Keratinocyte (primary cell): ENCODE data around the gene ENPP6. TPM values are rescaled to one million over a fixed set of nuclear protein-coding genes. Genes with fewer than 3 reads are reported as not detected.

ENCODE experiments used
- DNase-seq: peaks from one replicate; pipeline ENCODE4 v3.0.0-alpha.2; 2011; ENCODE audit warnings: low read depth, missing footprints, low spot score
- FAIRE-seq: peaks from 2 replicates; lab custom pipeline; 2011; peaks lifted over from hg19 to GRCh38; lab: Jason Lieb, UNC
- H2AFZ ChIP-seq: 2 replicates; pipeline ENCODE4 v1.6.0; 2012; ENCODE audit warnings: low read length, control low read depth, inconsistent platforms; ENCODE audit not compliant: control insufficient read depth
- H3K27ac ChIP-seq: 2 replicates; pipeline ENCODE4 v1.5.1; 2011; ENCODE audit warnings: low read length; ENCODE audit not compliant: control insufficient read depth, insufficient read depth
- H3K27me3 ChIP-seq: 3 replicates; pipeline ENCODE4 v1.6.0; 2011; ENCODE audit warnings: low read length; ENCODE audit not compliant: control insufficient read depth, insufficient read depth; ENCODE audit errors: extremely low read depth
- H3K36me3 ChIP-seq, 2 experiments: 2 replicates in 1 of 2; 3 replicates in 1 of 2; pipeline ENCODE4 v1.5.1; 2011; ENCODE audit warnings: low read length in 2 of 2, mild to moderate bottlenecking in 1 of 2; ENCODE audit not compliant: control insufficient read depth in 2 of 2, insufficient read depth in 2 of 2; ENCODE audit errors: extremely low read depth in 1 of 2
- H3K4me1 ChIP-seq: 3 replicates; pipeline ENCODE4 v1.5.1; 2011; ENCODE audit warnings: low read length; ENCODE audit not compliant: control insufficient read depth, insufficient read depth; ENCODE audit errors: extremely low read depth
- H3K4me2 ChIP-seq: 3 replicates; pipeline ENCODE4 v1.6.0; 2011; ENCODE audit warnings: low read depth, low read length; ENCODE audit not compliant: control insufficient read depth, insufficient read depth; ENCODE audit errors: extremely low read depth
- H3K4me3 ChIP-seq, 3 experiments: fragments of 200-600 bp in 1 of 3; sonication (generic) in 1 of 3; 2 replicates in 2 of 3; 3 replicates in 1 of 3; pipeline ENCODE4 v1.5.1; 2011 to 2016; ENCODE audit warnings: low read length in 3 of 3, mild to moderate bottlenecking in 3 of 3, control low read depth in 2 of 3, inconsistent platforms in 1 of 3, low read depth in 1 of 3, mixed read lengths in 1 of 3, mixed run types in 1 of 3, moderate library complexity in 1 of 3; ENCODE audit not compliant: control insufficient read depth in 2 of 3, insufficient read depth in 2 of 3; ENCODE audit errors: extremely low read depth in 1 of 3
- H3K79me2 ChIP-seq: 2 replicates; pipeline ENCODE4 v1.6.0; 2012; ENCODE audit warnings: low read length; ENCODE audit not compliant: control insufficient read depth, insufficient read depth
- H3K9ac ChIP-seq: 3 replicates; pipeline ENCODE4 v1.6.0; 2011; ENCODE audit warnings: low read length; ENCODE audit not compliant: control insufficient read depth, insufficient read depth; ENCODE audit errors: extremely low read depth
- H3K9me1 ChIP-seq: 3 replicates; pipeline ENCODE4 v1.6.0; 2011; ENCODE audit warnings: low read length; ENCODE audit not compliant: control insufficient read depth, insufficient read depth; ENCODE audit errors: extremely low read depth
- H3K9me3 ChIP-seq: 2 replicates; pipeline ENCODE4 v1.5.1; 2012; ENCODE audit warnings: low read depth, low read length; ENCODE audit not compliant: control insufficient read depth
- H4K20me1 ChIP-seq: 3 replicates; pipeline ENCODE4 v1.6.0; 2011; ENCODE audit warnings: low read length; ENCODE audit not compliant: control insufficient read depth, insufficient read depth; ENCODE audit errors: extremely low read depth
- CTCF ChIP-seq, 3 experiments: IDR thresholded peaks in 1 of 3; conservative IDR thresholded peaks in 1 of 3; optimal IDR thresholded peaks in 1 of 3; 2 replicates in 2 of 3; 3 replicates in 1 of 3; pipeline versions ENCODE3 to v1.5.1; 2011; ENCODE audit warnings: low read length in 3 of 3, mild to moderate bottlenecking in 3 of 3, moderate library complexity in 2 of 3, control low read depth in 1 of 3, inconsistent platforms in 1 of 3; ENCODE audit not compliant: insufficient read depth in 2 of 3; ENCODE audit errors: extremely low read depth in 1 of 3
- EZH2 ChIP-seq: IDR thresholded peaks from one replicate; pipeline ENCODE4 v1.6.1; 2012; ENCODE audit warnings: inconsistent platforms, mild to moderate bottlenecking, low read length, moderate library complexity
- dilution Hi-C: fragments of 300-500 bp; cut with MboI; formaldehyde crosslinking; loops from one replicate; pipeline ENCODE4 v1.7.0; 2020; ENCODE audit warnings: low sequenced_read_pairs; ENCODE audit not compliant: extremely low pct_ligation_motif_present
- polyA plus RNA-seq, 5 experiments: library from polyadenylated mRNA; depleted of rRNA in 3 of 5; stranded (reverse) in 3 of 5; stranded (forward) in 1 of 5; unstranded in 1 of 5; fragments of >200 nt; gene quantifications; 1 replicate in 1 of 5; 2 replicates in 3 of 5; 3 replicates in 1 of 5; pipeline versions ENCODE4 v1.2.1 to v1.2.3, GENCODE V29; 2011 to 2012; ENCODE audit warnings: missing spikeins in 2 of 5, low read depth in 1 of 5, low replicate concordance in 1 of 5

The ENPP6 gene
- polyA plus RNA-seq, 1 donor (not counting 4 experiments of a cell fraction or from before 2014, with no cell fraction given), result not detected

DNA sequence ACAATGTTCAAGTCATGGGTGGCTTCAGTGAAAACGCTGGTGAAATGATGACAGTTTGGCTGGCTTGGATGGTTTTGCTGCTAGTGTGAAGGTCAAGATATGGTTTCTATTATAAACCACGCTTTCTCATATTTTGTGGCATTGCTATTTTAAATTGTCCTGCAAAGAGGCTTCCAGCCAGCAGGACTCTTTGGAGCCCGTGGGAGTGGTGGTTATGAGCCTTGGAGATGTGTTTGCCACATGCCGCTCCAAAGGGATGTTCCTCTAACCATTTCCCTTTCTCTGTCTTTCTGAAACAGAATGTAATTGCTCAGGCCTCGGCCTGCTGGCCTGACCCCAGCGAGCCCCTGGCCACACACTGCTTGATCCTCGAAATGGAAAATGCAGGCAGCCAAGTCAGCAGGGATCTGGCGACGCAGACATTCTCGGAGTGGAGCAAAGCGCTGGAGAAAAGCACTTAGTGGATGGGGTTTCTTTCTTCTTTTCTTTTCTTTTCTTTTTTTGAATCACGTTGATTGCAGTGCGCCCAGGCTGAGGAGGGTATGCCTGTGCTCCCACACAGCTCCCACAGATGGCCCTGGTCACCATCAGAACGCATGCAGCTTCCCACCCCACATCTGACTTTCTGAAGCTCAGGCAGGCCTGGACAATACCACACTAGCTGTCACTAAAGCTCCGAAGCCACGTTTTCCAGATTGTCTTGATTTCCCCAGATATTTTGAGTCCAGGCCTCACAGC lies 114.0 kb downstream of the ENPP6 start:
- Histone ChIP-seq H3K4me3 (no peak overlapping the region), H3K9ac (no peak overlapping the region), H3K79me2 (no peaks in the 10 kb centered on the region), H3K4me1 (no peaks in the 10 kb centered on the region), H3K27me3 (peaks cover 4% of the 10 kb centered on the region), H4K20me1 (no peaks in the 10 kb centered on the region), H3K36me3 (no peaks in the 10 kb centered on the region), H3K9me3 (no peaks in the 10 kb centered on the region), H3K27ac (no peak overlapping the region), H2AFZ (no peak overlapping the region), H3K9me1 (no peaks in the 10 kb centered on the region), H3K4me2 (no peak overlapping the region)
- dilution Hi-C loops, result no loop called here
- TF ChIP-seq CTCF (optimal IDR thresholded peaks at IDR 0.05 in 1 of 3, IDR thresholded peaks at IDR 0.05 in 1 of 3, conservative IDR thresholded peaks at IDR 0.05 in 1 of 3; ENCODE audit: extremely low read depth in 1 of 3, insufficient read depth in 2 of 3, low read length in 3 of 3) (no peak), EZH2 (no peak)
- FAIRE-seq (no peak), DNase-seq (no peak)

DNA sequence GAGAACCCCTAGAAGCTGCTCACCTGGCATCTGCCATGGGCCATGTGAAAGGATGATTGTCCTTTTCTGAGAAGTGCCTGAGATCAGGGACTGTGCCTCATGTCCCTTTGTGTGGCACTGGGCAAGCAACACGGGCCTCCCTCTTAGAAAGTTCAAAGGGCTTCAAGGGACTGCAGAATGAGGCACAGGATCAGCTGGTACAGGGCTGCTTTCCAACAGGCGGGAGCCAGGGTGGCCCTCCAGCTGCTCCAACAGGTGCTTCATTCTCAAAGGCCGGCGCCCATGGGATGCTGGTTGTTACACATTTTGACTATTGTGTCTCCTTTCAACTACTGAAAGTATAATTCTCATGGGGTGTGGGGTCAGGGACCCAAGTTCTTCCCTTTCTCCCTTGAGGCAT lies 114.7 kb downstream of the ENPP6 start:
- no peak overlapping the region for H3K27ac ChIP-seq
- H3K4me1 ChIP-seq, result no peaks in the 10 kb centered on the region
- no peaks in the 10 kb centered on the region for H4K20me1 ChIP-seq
- H3K4me3 ChIP-seq, result no peak overlapping the region
- peaks cover 4% of the 10 kb centered on the region for H3K27me3 ChIP-seq
- no peaks in the 10 kb centered on the region for H3K79me2 ChIP-seq
- no peaks in the 10 kb centered on the region for H3K36me3 ChIP-seq
- no peaks in the 10 kb centered on the region for H3K9me3 ChIP-seq
- no peak overlapping the region for H3K9ac ChIP-seq
- dilution Hi-C loops, result no loop called here
- DNase-seq, result no peak
- H2AFZ ChIP-seq, result no peak overlapping the region
- TF ChIP-seq CTCF (optimal IDR thresholded peaks at IDR 0.05 in 1 of 3, IDR thresholded peaks at IDR 0.05 in 1 of 3, conservative IDR thresholded peaks at IDR 0.05 in 1 of 3; ENCODE audit: extremely low read depth in 1 of 3, insufficient read depth in 2 of 3, low read length in 3 of 3) (no peak), EZH2 (no peak)
- no peak for FAIRE-seq
- no peaks in the 10 kb centered on the region for H3K9me1 ChIP-seq
- H3K4me2 ChIP-seq, result no peak overlapping the region
